GM19025 (cell line): ENCODE data around the gene BRK1.
"Not testable (repeated sequence)": the region's sequence is repeated elsewhere in the genome, so short reads cannot be mapped to it uniquely, and the experiment has no call there.

ENCODE experiments used
- ATAC-seq: cut with Tn5 transposase; IDR thresholded peaks from one replicate; pipeline ENCODE4 v1.9.1; 2021; ENCODE audit warnings: mild to moderate bottlenecking, low read depth, moderate library complexity; ENCODE audit not compliant: unreplicated experiment

BRK1 gene

DNA sequence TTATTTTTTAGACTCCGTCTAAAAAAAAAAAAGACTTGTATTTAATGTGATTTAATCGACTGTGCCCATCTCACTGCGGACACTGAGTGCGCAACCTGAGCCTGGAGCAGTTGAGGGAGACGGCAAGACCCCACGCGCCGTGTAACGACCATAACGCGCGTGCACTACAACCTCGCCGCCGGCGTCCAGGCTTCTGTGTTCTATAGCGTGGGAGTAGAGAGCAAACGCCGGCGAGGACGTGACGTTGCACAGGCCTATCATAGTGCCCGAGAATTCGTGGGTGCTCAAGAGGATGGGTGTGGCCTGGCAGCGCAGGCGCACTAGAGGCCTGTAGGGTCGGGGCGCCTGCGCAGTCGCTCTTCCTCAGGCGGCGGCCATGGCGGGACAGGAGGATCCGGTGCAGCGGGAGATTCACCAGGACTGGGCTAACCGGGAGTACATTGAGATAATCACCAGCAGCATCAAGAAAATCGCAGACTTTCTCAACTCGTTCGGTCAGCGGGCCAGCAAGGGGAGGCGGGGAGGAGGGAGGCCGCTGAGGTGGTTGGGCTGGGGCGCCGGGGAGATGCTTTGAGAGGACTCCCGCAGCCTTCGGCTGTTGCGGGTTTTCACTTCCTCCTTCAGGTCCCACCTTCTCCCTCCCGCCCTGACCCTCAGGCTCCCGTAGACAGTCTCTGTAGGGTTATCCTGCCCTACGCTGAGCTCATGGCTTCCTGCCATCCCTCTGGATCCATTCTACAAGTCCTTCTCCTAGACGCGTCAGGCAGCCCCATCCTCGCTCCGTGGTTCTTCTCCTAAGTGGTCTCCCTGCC lies at the start of gene BRK1:
BRK1 (plus strand) TSS at position 350 of the 812 bp plus-strand sequence; CDS start at position 377, 27 bp downstream.
- ATAC-seq, result peak; percentile 92

DNA sequence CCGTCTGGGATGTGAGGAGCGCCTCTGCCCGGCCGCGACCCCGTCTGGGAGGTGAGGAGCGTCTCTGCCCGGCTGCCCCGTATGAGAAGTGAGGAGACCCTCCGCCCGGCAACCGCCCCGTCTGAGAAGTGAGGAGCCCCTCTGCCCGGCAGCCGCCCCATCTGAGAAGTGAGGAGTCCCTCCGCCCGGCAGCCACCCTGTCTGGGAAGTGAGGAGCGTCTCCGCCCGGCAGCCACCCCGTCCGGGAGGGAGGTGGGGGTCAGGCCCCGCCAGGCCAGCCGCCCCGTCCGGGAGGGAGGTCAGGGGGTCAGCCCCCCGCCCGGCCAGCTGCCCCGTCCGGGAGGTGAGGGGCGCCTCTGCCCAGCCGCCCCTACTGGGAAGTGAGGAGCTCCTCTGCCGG lies 45.4 kb upstream of the BRK1 start:
- ATAC-seq, result not testable (repeated sequence)

DNA sequence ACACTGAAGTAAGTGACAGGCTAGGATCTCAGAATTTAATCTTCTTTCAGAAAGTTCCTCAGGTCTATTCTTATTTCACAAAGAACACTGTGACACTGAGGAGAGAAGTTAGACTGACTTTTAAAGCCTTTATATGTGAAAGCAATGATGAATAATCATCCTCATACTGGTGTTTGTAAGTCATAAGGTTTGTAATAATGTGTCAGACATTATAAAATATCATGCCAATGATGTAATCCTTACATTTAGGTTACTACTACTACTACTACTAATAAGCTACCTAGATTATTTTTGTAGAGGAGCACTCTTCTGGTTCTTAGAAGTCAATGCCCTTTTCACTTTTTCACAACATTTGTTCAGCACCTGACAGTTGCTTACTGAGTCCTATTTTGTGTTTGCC lies 40.8 kb upstream of the BRK1 start:
- ATAC-seq, result no peak

- ATAC-seq, result no peak
Observed at GRCh38 chr3:10081871-10082270, 33.6 kb upstream of the BRK1 start.

DNA sequence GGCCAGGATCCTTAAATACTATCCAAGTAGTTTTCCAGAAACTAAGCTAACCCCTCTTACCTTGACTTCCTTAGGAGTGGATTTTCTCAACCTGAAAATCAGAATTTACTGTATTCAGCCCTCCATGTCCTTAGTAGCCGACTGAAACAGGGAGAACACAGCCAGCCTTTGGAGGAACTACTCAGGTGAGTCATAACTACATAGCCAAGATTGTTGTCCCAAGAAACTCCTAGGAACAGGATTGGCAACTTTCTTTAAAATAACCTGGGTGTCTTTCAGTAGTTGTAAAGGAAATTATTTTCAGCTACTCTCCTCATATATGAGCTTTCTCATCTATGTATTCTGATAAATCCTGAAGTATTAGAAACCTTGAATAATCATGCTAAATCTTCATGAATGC lies 29.7 kb upstream of the BRK1 start:
- no peak for ATAC-seq

DNA sequence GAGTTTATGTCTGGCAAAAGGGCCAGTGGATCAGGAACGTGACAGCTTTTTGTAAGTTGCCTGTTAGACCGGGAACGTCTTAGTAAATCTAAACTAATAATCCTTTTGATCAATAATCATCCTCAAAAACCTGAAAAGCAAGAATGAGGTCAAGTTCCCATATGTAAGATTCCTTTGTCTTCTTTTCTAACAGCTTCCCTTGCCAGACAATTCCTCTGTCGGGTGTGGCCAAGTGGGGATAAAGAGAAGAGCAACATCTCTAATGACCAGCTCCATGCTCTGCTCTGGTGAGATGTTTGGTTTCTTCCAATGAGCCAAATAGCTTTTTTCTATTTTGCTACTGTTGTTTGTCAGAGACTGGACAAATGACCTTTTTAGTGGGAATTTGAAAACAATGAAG lies 27.2 kb upstream of the BRK1 start:
- ATAC-seq, result no peak

DNA sequence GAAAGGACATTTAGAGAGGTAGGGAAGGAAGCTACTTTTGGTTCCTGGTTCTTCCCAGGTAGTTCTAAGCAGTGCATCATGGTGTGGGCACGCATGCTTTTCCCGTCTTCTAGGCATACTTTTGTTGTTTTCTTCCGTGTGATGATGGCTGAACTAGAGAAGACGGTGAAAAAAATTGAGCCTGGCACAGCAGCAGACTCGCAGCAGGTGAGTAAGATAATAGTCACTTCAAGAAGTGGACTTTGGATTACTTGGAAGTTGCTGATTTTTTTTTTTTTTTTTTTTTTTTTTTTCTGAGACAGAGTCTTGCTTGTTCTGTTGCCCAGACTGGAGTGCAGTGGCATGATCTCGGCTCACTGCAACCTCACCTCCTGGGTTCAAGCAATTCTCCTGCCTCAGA lies 25.3 kb upstream of the BRK1 start:
- no peak for ATAC-seq

DNA sequence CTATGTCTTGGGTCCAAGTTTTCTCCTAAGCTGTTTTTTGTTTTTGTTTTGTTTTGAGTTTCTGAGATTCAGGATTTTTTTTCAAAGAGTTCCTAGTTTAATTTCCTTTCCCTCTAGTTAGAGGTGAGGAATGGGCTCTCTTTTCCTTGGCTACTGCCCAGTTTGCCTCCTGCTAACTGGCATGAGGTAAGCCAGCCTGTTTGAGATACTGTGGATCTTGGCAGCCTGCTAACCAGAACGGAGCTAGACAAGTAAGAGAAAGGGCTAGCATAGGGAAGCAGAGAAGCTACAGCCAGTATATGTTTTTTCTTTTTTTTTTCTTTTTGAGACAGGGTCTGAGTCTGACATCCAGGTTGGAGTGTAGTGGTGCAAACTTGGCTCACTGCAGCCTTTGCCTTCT lies 24.7 kb upstream of the BRK1 start:
- ATAC-seq, result not testable (repeated sequence)

DNA sequence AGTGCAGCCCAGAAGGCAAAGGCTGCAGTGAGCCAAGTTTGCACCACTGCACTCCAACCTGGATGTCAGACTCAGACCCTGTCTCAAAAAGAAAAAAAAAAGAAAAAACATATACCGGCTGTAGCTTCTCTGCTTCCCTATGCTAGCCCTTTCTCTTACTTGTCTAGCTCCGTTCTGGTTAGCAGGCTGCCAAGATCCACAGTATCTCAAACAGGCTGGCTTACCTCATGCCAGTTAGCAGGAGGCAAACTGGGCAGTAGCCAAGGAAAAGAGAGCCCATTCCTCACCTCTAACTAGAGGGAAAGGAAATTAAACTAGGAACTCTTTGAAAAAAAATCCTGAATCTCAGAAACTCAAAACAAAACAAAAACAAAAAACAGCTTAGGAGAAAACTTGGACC lies 24.1 kb upstream of the BRK1 start:
- ATAC-seq, result not testable (repeated sequence)

GRCh38 chr3:10093678-10094077 lies 21.8 kb upstream of the BRK1 start:
- no peak for ATAC-seq

- no peak for ATAC-seq
Observed at GRCh38 chr3:10099041-10099440, 16.4 kb upstream of the BRK1 start.

GRCh38 chr3:10106919-10107318 lies 8.6 kb upstream of the BRK1 start:
- ATAC-seq, result no peak

GRCh38 chr3:10108091-10108490 lies 7.4 kb upstream of the BRK1 start, which contains the start of gene FANCD2OS:
Gene FANCD2OS (minus strand): TSS chr3:10108255. CDS start chr3:10104774, 3,481 bp downstream.
- no peak for ATAC-seq

- ATAC-seq, result no peak
Observed at GRCh38 chr3:10116138-10116460, 624 bp downstream of the BRK1 start.

- ATAC-seq, result no peak
Observed at GRCh38 chr3:10116928-10117327, 1.5 kb downstream of the BRK1 start.

DNA sequence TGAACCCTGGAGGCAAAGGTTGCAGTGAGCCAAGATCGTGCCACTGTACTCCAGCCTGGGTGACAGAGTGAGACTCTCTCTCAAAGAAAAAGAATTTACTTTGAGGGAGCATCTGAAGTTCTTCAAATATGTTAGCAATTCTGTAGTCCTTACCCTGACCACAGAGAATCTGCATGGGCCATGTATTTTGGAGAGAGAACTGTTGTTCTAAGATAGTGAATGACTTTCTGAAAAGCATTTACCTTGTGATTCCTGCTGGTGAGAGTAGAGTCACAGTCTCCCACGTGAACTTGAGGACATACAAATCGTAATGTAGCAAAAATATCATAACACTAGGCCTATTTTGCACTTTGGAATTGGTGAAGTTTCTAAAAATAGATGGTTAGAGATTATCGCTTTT lies 3.9 kb downstream of the BRK1 start:
- ATAC-seq, result no peak

DNA sequence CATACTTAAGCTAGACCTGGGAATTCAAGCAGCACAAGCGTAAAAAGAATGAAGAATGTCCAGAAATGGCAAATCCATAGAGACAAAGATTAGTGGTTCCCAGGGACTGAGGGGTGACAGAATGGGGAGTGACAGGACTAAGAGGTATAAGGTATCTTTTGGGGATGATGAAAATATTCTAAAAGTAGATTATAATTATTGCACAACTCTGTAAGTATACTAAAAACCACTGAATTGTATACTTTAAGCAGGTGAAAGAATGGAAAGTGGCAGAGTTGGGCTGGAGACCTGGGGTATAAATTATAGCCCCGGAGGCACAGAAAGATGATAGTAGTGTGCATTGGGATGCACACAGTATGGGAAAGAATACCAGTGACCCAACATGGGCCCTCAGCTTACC lies 5.6 kb downstream of the BRK1 start:
- no peak for ATAC-seq

GRCh38 chr3:10122724-10123123 lies 7.2 kb downstream of the BRK1 start:
- ATAC-seq, result no peak

DNA sequence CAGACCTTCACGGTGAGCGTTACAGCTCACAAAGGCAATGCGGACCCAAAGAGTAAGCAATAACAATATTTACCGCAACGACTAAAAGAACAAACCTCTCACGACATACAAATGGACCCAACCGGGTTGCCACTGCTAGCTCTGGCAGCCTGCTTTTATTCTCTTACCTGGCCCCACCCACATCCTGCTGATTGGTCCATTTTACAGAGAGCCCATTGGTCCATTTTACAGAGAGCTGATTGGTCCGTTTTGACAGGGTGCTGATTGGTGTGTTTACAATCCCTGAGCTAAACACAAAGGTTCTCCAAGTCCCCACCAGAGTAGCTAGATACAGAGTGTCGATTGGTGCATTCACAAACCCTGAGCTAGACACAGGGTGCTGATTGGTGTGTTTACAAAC lies 20.4 kb downstream of the BRK1 start:
- not testable (repeated sequence) for ATAC-seq

DNA sequence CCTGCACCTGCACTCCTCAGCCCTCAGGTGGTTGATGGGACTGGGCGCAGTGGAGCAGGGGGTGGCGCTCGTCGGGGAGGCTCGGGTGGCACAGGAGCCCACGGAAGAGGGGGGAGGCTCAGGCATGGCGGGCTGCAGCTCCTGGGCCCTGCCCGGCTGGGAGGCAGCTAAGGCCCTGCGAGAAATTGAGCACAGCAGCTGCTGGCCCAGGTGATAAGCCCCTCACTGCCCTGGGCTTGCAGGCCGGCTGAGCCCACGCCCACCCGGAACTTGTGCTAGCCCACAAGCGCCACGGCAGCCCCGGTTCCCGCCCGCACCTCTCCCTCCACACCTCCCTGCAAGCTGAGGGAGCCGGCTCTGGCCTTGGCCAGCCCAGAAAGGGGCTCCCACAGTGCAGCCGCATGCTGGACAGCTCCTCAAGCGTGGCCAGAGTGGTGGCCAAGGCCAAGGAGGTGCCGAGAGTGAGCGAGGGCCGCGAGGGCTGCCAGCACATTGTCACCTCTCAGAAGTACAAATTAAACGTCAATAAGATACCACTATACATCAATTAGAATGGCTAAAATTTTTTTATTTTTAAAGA lies 21.0 kb downstream of the BRK1 start:
- ATAC-seq, result no peak

DNA sequence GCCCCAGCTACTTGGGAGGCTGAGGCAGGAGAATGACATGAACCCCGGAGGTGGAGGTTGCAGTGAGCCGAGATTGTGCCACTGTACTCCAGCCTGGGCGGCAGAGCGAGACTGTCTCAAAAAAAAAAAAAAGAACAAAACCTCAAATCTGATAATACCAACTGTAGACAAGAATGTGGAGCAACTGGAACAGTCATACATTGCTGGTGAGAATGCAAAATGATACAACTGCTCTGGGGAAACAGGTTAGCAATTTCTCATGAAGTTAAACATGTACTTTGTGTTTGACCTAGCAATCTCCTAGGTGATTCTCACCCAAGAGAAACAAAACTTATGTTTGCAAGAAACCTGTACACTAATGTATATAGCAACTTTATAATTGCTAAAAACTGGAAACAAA lies 21.7 kb downstream of the BRK1 start:
- ATAC-seq, result no peak

GRCh38 chr3:10140996-10141546 lies 25.6 kb downstream of the BRK1 start:
- ATAC-seq, result no peak
